TTC549 (cell line): Measurements from ENCODE around the gene SPECC1L.

Experiments used
- FAIRE-seq: peaks from 2 replicates; lab custom pipeline; 2012; peaks lifted over from hg19 to GRCh38; lab: Jason Lieb, UNC

SPECC1L gene

DNA sequence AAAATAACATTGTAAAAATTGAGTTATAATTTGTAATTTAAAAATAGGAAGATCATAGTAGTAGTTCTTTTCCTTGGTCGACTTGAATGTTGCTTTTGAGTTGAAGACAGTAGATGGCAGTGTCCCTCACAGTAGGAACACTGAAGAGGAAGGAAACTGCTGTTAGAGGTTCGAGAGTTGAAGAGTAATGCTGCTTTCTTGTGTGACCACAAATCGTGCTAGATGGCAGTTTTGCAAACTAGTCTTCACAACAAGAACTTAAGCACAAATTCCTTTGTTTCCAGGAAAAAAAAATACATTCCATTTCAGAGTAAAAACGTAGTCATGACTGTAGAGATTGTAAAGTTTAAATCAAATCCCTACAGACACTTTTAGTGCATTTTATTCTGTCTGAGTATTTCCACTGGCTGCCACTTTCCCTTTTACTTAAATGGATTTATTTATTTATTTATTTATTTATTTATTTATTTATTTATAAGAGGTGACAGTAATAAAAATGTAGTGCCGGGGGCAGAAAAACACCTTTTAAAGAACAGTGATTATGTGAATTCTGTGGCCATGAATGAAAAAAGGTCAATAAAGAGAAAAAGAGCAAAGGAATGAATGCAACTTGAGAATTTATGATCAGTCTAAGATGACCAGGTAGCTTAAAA lies 54.6 kb downstream of the SPECC1L start:
- peak; percentile 65 for FAIRE-seq

DNA sequence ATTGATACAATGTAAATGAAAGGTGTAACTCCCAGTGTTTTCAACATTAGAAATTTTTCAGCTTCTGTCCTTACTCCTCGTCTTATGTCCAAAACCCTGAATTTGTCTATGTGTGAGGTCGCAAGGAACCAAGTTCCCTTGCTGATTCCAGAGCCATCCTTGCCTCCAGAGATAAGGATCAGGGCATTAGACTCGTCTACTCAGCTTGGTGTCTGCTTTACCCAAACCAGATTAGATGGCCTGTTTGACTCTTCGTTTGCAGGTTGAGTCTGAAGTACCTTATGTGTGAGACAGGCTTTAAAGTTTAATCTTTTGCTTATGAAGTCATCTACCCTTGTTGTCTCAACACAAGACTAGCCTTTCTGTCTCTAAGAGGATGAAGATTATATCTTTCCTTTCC lies 55.6 kb downstream of the SPECC1L start:
- FAIRE-seq: no peak

DNA sequence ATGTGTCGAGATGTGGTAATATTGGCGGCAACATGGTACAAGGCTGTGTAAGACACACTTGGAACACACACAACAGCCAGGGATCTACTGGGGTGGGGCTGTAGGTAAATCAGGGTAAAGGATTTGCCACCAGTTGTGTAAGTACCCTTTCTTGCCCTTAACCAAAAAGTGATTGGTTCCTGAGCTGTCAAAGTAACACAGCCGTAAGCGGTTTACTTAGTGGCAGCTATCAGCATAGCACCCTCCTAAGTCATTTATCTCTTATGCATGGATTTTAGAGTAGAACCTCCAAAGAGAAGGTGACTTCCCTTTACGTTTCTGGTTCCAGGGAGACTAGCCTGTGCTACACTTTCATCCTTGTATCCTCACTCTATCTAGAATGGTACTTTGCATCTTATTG lies 57.2 kb downstream of the SPECC1L start:
- no peak for FAIRE-seq

DNA sequence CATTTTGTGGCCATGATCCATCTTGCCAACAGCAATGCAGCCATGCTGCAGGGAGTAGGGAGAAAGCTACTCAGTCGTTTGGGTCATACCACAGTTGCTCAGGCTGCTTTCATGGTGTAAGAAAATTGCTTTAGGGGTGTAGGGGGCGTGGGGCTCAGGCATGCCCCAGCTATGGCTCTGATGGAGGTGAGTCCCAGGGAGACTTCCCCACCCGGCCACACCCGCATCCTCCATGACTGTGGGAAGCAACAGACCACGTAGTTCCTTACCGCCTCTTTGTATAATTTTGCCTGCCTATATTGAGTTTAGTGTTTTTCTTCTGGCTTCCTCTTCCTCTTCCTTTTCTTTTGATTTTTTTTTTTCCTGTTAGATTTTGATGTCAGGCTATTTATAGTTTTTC lies 58.8 kb downstream of the SPECC1L start:
- no peak for FAIRE-seq

DNA sequence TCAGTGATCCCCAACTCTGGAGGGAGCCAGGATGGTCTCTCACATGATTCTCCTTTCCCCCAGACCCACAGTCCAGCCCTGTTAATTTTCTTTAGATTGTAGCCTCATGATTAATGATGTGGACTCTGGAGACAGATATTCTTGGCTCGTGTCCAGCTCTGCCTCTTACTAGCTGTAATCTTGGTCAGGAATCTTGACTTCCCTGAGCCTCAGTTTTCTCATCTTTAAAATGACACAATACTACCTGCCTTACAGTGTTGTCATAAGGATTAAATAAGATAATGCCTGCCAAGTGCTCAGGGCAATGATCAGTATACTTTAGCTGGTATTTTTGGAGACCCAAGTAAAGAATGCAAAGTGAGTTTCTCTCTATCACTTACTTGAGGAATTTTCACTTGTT lies 60.0 kb downstream of the SPECC1L start:
- FAIRE-seq: no peak

DNA sequence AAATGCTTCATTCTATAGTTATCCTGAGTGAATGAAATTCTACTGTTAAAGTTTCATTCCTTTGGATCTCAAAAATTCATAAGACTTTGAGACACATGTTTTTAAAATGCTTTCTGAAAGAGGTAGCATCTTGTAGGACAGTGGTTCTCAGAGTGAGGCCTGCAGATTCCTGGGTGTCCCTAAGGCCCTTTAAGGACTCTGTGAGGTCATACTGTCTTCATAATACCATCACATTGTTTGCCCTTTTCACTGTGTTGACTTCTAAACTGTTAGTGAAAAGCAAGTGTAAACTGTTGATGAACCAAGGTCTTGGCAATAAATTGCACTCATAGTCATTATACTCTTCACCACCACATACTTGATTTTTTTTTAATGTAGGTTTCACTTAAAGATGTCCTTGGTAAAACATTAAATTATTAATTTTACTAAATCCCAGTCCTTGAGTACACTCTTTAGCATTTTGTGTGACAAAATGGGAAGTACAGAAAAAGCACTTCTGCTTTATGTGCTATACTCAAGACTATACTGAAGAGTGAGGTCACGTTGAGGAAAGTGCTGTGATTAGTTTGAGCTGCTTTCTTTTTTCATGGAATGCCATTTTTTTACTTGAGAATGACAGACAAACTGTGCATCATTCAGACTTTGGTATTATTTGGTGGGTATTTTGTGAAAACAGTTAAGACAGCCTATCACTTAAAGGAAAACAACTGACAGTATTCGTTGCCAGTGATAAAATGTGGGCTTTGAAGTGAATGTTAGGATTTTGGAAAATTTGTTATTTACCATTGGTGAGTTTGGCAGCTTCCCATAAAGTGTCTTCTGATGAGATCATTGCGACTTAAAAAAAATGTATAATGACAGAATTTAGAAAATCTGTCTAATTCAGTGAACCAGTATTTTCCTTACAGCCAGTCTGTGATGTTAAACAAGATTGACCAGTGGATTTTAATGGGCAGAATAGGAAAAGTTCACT lies 61.1 kb downstream of the SPECC1L start:
- FAIRE-seq: no peak

DNA sequence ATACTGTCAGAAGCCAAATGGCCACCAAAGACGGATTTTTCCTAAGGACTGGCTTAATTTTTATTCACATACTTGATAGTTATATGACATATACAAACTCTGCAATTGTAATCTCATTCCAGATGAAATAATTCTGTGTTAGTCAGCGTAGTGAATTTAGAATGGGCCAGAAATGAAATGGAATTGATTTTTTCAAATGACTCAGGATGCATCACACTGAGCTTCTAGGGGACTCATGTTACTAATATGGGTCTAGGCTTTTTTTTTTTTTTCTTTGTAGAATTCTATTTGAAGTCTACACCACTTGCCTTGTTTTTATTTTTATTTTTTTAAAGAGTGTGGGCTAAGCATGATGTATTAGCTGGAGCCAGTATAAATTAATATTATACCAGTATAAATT lies 62.7 kb downstream of the SPECC1L start:
- FAIRE-seq: no peak

DNA sequence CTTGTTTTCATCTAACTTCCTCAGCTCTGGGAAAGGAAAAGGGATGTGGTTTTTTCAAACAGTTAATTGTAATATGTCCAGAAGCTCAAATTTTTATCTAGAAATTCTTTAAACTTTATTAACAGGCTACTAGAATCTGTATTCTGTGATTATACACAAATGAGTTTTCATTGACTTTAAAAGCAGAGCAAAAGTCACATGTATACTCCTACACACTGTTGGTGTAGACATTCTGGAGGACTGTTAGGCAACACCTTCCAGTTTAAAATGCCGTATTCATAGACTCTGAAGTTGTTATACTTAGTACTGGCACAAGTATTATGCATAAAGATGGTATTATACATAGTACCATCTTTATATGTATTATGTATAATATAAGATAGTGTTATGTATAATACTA lies 64.9 kb downstream of the SPECC1L start:
- no peak for FAIRE-seq

DNA sequence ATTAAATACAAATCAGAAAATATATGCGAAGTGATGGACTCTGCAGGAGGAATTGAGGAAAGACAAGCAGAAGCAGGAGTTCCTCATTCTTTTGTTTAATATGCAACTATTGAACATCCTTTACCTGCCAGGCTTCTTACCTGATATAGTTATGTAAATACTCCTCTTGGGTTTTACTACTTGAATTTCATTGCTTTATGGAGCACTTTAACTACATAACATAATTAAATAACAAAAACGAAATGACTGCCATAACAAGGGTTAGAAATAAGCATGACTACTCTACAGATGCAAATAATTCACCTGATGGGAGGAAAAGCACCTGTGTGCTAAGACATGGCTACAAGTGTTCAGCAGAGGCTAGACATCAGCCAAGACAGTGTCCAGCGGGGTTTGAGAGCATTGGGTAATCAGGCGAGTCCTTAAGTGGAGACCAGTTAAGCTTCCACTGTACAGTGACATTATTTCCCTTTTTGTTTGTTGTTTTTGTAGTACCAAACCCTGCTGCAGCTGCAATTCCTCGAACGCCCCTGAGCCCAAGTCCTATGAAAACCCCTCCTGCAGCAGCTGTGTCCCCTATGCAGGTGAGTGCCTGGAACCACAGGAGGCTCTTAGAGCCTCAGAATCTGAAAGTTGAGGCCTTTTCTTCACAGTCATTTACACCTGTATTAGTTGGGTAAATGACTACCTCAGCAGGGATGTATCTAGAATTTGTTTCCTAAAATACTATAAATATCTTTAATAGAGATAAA lies 67.4 kb downstream of the SPECC1L start:
- FAIRE-seq: no peak

DNA sequence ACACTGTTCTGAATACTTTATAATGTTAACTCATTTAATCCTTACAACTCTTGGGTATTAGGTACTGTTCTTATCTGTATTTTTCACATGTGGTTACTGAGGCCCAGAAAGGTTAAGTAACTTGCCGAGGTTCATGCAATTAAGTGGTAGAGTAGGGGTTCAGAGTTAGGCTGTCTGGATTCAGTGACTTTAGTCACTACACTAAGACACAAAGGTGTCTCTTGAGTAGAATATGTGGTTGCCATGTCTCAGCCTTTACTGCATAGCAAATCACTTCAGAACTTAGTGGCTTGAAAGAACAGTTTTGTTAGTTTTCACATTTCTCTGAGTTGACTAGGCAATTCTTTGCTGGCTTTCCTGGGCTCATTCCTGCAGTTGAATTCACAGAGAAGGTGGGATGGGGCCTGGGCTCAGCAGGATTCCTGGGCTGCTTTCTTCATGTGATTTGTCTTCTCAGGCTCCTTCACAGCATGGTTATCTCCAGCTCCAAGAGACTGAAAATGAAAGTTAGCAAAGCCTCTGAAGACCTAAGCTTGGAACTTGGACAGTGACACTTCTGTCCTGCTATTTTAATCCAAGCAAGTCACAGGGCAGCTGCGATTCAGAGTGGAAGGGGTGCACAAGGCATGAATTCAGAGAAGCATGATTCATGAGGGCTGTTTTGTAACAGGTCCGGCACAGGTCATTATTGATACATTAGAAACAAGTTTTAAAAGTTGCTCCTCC lies 68.3 kb downstream of the SPECC1L start:
- FAIRE-seq: no peak

DNA sequence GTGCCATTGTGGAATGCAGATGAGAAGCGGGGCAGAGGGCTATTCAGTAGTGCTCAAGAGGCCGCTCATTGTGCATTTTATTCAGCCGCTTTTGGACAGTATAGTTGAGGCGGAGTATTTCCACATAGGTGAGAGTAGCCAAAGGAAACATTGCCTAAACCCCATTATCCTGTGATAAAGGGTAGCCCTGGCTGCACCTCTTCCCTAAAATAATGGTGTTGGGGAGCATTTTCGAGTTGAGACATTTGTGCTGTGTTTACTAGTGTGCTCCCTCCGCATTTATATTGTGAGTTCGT lies 68.8 kb downstream of the SPECC1L start:
- FAIRE-seq: no peak

DNA sequence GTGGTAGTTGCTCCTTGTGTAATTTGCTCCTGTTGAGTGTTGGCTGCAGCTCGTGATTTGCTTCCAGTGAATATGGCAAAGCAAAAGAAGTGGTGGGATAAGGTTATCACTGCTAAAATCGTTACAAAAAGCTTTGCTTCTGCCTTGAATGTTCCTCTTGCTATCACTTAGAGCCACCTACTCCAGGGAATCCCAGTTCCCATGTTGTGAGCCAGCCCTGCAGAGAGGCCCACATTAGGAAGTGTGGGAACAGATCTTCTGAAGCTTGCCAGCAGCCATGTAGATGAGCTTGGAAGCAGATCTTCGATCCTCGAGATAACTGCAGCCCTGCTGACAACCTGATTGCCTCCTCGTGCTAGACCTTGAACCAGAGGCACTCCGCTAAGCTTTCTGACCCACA lies 71.0 kb downstream of the SPECC1L start:
- FAIRE-seq: no peak

DNA sequence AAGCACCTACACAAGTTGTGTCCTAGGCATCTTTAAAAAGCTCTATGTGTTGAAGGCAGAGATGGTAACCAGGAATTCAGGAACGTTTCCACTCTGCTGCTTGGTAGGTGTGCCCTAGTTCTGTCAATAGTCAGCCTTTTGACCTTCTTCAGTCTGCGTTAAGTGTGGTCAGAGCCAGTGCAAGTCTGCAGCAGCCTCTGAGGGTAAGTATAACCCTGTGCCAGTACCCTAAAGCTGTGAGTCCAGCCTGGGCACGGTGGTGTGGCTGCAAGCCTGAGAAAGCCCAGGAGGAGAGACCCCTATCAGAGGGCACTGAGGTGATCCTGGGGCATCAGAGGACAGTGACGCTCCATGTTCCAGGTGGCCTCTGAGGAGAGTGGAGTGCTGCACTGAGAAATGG lies 80.0 kb downstream of the SPECC1L start:
- FAIRE-seq: no peak

DNA sequence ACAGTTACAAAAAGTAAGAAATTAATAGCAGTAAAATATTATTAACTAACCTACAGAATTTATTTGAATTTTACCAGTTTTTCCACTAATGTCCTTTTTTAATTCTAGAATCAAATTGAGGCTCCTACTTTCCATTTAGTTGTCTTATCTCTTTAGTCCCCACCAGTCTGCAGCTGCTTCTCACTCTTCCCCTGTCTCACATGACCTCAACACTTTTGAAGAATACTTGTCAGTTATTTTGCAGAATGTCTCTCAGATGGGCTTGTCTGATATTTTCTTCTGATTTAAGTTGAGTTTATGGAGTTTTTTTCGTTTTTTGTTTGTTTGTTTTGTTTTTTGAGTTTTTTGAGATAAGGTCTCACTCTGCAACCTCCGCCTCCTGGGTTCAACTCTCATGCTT lies 82.5 kb downstream of the SPECC1L start:
- no peak for FAIRE-seq

DNA sequence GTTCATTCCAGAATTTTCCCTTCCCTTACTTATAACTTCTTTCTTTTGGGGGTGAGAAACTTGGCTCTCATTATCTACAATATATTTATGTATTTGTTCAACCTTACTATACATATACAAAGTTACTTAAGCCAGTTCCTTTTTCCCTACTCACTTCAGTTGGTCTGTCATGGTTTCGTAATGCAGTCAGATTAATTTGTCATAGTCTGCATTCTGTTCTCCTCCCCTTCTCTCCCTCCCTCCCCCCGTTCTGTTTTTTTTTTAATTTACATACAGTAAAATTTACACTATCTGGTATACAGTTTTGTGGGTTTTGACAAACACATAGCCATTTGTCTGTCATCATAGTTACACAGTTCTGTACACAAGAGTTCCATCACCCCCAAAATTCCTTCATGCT lies 84.9 kb downstream of the SPECC1L start:
- no peak for FAIRE-seq

DNA sequence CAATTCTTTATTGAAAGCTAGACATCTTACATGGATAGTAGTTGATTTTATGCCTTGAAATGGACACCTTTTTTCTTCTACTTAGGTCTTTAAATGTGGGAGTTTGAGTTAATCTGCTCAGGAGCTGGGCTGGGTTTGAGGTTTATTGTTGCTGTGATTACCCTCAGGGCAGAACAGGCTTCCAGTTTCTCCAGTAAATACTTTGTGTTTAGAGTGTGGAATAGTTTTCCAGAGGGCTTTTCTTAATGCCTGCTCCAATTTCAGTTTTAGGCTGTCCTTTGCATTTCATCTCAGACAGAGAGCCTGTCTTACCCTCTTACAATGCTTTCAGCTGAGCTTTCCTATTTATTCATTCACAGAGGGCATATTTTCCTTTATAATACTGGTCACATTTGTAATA lies 86.9 kb downstream of the SPECC1L start:
- FAIRE-seq: no peak

DNA sequence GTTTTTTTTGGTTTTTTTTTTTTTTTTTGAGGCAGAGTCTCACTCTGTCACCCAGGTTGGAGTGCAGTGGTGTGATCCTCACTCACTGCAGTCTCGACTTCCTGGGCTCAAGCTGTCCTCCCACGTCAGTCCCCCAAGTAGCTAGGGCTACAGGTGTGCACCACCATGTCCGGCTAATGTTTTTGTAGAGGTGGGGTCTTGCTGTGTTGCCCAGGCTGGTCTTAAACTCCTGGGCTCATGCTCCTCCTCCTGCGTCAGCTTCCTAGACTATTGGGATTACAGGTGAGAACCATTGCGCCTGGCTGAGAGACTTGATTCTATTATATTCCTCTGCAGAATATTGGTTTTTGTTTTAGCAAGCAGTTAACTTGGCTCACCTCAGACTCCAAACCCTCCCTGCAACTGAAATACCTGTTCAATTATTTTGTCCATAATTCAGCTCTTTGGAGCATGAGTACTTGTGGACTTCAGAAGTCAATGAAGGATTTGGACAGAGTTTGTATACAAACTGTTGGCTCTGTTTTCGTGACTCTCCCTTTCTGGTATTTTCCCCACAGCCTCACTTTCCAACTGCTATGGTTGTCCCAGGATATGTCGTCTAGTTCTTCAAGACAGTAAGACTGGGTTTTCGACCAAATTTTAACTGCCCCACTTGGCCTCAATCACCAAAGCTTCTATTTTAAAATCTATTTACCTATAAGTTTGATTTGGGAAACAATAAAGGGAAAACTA lies 87.6 kb downstream of the SPECC1L start:
- FAIRE-seq: no peak

DNA sequence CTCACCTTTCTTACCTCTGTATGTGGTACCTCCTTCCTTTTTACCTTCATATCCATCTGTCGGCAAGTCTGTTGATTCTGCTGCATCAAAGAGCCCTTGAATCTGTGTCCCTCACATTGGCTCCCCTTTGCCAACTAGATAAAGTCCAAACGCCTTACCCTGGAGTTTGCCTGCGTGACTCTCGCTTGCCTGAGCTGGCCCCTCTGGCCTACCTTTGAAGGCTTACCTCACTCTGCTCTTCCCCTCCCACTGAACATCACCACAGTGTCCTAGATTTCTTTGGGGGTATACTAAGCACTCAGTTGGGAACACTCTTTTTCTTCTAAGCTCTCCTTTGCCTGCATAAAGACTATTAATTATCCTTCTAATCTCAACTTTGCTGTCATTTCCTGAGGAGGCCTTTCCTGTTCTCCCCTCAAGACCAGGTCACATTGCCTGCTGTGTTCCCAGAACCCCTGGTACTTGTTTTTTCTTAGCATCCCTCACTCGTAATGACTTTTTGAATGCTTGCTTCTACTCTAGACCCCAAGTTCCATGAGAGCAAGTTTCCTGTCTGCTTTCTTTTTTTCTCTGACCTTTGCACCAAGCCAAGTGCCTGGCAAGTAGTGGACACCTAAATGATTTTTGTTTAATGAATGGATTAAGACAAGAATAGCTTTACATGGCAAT lies 89.0 kb downstream of the SPECC1L start:
- no peak for FAIRE-seq

DNA sequence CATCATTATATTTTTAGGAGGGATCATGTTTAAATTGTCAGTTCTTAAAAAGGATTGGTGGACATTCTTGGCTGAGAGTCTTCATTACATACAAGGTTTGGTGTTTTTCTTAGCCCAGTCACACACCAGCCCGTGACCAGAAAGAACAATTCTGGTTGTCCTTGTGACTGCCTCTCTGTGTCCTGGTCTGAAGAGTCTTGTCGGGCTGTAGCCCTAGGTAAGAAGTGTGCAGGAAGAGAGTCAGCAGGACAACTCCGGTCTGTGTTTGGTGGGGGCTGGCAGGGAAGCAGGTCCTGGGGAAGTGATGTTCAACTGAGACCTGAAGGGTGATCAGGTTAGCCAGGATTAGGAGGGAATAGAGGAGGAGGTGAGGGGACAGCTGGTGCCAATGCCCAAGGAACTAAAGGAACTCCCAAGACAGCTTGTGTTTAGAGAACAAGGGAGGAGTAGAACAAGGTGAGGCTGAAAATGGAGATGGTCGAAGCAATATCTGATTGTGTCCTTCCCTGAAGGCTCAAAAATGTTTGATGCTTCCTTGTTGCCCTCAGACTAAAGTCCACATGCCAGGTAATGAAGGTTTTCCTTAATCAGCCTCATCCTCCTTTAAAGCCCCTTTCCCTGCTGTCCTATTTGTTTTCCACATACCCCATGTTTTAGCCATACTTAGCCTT lies 91.5 kb downstream of the SPECC1L start:
- no peak for FAIRE-seq

DNA sequence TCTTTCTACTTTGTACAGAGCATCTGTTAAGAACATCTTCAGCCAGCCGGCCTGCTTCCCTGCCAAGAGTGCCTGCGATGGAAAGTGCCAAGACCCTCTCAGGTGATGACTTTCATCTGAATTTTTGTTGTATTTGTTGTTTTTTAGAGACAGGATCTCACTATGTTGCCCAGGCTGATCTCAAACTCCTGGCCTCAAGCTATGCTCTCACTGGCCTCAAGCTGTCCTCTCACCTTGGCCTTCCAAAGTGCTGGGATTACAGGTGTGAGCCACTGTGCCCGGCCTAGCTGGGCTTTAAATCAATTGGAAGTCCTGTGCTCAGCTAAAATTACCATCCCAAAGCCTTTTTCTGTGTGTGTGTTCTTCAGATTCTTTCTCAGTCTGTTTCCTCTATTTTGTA lies 92.6 kb downstream of the SPECC1L start:
- FAIRE-seq: no peak

DNA sequence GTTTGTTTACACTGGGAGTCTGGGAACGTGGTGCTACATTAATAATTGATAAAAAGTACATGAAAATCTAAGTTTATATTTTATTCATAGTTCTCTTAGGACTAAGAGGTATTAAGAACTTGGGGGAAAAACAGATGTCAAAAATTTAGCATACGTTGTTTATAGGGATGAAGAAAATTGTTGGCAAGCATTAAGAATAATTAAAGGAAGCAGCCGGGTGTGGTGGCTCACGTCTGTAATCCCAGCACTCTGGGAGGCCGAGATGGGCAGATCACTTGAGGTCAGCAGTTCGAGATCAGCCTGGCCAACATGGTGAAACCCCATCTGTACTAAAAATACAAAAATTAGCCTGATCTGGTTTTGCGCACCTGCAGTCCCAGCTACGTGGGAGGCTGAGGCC lies 96.1 kb downstream of the SPECC1L start:
- FAIRE-seq: no peak
